Fibroblast of upper back skin (primary cell): ENCODE data around the gene SDE2.
"Not testable (repeated sequence)": the region's sequence is repeated elsewhere in the genome, so short reads cannot be mapped to it uniquely, and the experiment has no call there.

Source experiments
- DNase-seq: peaks from one replicate; pipeline ENCODE4 v3.0.0-alpha.2; 2013

The SDE2 gene

GRCh38 chr1:225974454-225974853, 24.7 kb downstream of the SDE2 start:
- DNase-seq, result no peak

GRCh38 chr1:225973158-225973557, 26.0 kb downstream of the SDE2 start:
- DNase-seq, result no peak

GRCh38 chr1:225972344-225973152, 26.6 kb downstream of the SDE2 start:
- DNase-seq, result no peak

GRCh38 chr1:225970592-225971157, 28.5 kb downstream of the SDE2 start:
- not testable (repeated sequence) for DNase-seq

GRCh38 chr1:225969751-225970150, 29.4 kb downstream of the SDE2 start:
- DNase-seq, result not testable (repeated sequence)

GRCh38 chr1:225965231-225965630, 33.9 kb downstream of the SDE2 start:
- no peak for DNase-seq

GRCh38 chr1:225963735-225964530, 35.2 kb downstream of the SDE2 start:
- no peak for DNase-seq

- DNase-seq, result no peak
Observed at GRCh38 chr1:225962440-225962975, 36.6 kb downstream of the SDE2 start.

GRCh38 chr1:225961659-225962439, 37.3 kb downstream of the SDE2 start:
- no peak for DNase-seq

GRCh38 chr1:225958041-225958440, 41.1 kb downstream of the SDE2 start:
- no peak for DNase-seq

- DNase-seq, result no peak
Observed at GRCh38 chr1:225954753-225955152, 44.4 kb downstream of the SDE2 start.

GRCh38 chr1:225953315-225953714, 45.8 kb downstream of the SDE2 start:
- no peak for DNase-seq

- DNase-seq, result no peak
Observed at GRCh38 chr1:225950905-225951497, 48.1 kb downstream of the SDE2 start.

- DNase-seq, result no peak
Observed at GRCh38 chr1:225949041-225949440, 50.1 kb downstream of the SDE2 start.

GRCh38 chr1:225946803-225947202, 52.3 kb downstream of the SDE2 start:
- no peak for DNase-seq

GRCh38 chr1:225946082-225946620, 53.0 kb downstream of the SDE2 start:
- DNase-seq, result no peak

- DNase-seq, result no peak
Observed at GRCh38 chr1:225945564-225945963, 53.6 kb downstream of the SDE2 start.

GRCh38 chr1:225944951-225945350, 54.2 kb downstream of the SDE2 start:
- DNase-seq, result no peak

GRCh38 chr1:225944387-225944786, 54.8 kb downstream of the SDE2 start:
- DNase-seq, result no peak

- DNase-seq, result no peak
Observed at GRCh38 chr1:225943582-225943981, 55.6 kb downstream of the SDE2 start.

GRCh38 chr1:225942574-225942973, 56.6 kb downstream of the SDE2 start:
- DNase-seq, result no peak

- DNase-seq, result no peak
Observed at GRCh38 chr1:225941942-225942222, 57.3 kb downstream of the SDE2 start.
